H9 (cell line): ENCODE measurements around the gene ABCG1. TPM values are rescaled to one million over a fixed set of nuclear protein-coding genes. Genes with fewer than 3 reads are reported as not detected.

Source experiments
- DNase-seq: peaks from one replicate; pipeline ENCODE4 v3.0.0-alpha.2; 2017
- H2AFZ ChIP-seq: one replicate; pipeline ENCODE4 v1.6.1; 2013; ENCODE audit warnings: mild to moderate bottlenecking, low read length, control low read depth, moderate library complexity
- H2AK5ac ChIP-seq: 2 replicates; pipeline ENCODE4 v1.6.1; 2013; ENCODE audit warnings: low read length, control low read depth, mixed read lengths; ENCODE audit not compliant: insufficient read length
- H2BK120ac ChIP-seq: one replicate; pipeline ENCODE4 v1.6.1; 2013; ENCODE audit warnings: low read depth, mild to moderate bottlenecking, low read length, control low read depth, inconsistent platforms; ENCODE audit not compliant: poor library complexity, severe bottlenecking
- H2BK12ac ChIP-seq: 2 replicates; pipeline ENCODE4 v1.6.1; 2013; ENCODE audit warnings: low read length, control low read depth, mixed read lengths, low read depth; ENCODE audit not compliant: insufficient read length
- H2BK15ac ChIP-seq: 2 replicates; pipeline ENCODE4 v1.6.1; 2013; ENCODE audit warnings: low read depth, low read length, control low read depth
- H2BK20ac ChIP-seq: one replicate; pipeline ENCODE4 v1.6.1; 2013; ENCODE audit warnings: low read depth, mild to moderate bottlenecking, low read length, control low read depth, inconsistent platforms; ENCODE audit not compliant: poor library complexity, severe bottlenecking
- H2BK5ac ChIP-seq: 2 replicates; pipeline ENCODE4 v1.6.1; 2013; ENCODE audit warnings: low read length, control low read depth, mixed read lengths; ENCODE audit not compliant: insufficient read length
- H3K14ac ChIP-seq: 2 replicates; pipeline ENCODE4 v1.6.1; 2013; ENCODE audit warnings: low read length, control low read depth; ENCODE audit not compliant: insufficient read depth
- H3K18ac ChIP-seq: 2 replicates; pipeline ENCODE4 v1.6.1; 2013; ENCODE audit warnings: low read depth, mild to moderate bottlenecking, mixed read lengths, low read length, control low read depth; ENCODE audit not compliant: insufficient read length
- H3K23ac ChIP-seq: 2 replicates; pipeline ENCODE4 v1.6.1; 2013; ENCODE audit warnings: low read length, control low read depth, mixed read lengths, low read depth; ENCODE audit not compliant: insufficient read length
- H3K23me2 ChIP-seq: 2 replicates; pipeline ENCODE4 v1.6.1; 2013; ENCODE audit warnings: low read depth, mild to moderate bottlenecking, mixed read lengths, low read length, control low read depth; ENCODE audit not compliant: insufficient read length, poor library complexity, severe bottlenecking
- H3K27ac ChIP-seq: 2 replicates; pipeline ENCODE4 v1.5.1; 2013; ENCODE audit warnings: low read length, control low read depth, mixed read lengths, low read depth; ENCODE audit not compliant: insufficient read length
- H3K27me3 ChIP-seq: 2 replicates; pipeline ENCODE4 v1.6.1; 2013; ENCODE audit warnings: low read length, control low read depth, inconsistent platforms; ENCODE audit not compliant: insufficient read depth
- H3K4ac ChIP-seq: 2 replicates; pipeline ENCODE4 v1.6.1; 2013; ENCODE audit warnings: low read depth, mild to moderate bottlenecking, control low read depth, inconsistent platforms, low read length, moderate library complexity
- H3K4me1 ChIP-seq: 2 replicates; pipeline ENCODE4 v1.6.1; 2013; ENCODE audit warnings: low read length, control low read depth, inconsistent platforms; ENCODE audit not compliant: insufficient read depth
- H3K4me2 ChIP-seq: 2 replicates; pipeline ENCODE4 v1.6.1; 2013; ENCODE audit warnings: low read length, control low read depth, mixed read lengths; ENCODE audit not compliant: insufficient read length, insufficient read depth
- H3K56ac ChIP-seq: 2 replicates; pipeline ENCODE4 v1.6.1; 2013; ENCODE audit warnings: low read depth, mild to moderate bottlenecking, mixed read lengths, low read length, control low read depth; ENCODE audit not compliant: insufficient read length
- H3K79me1 ChIP-seq: 2 replicates; pipeline ENCODE4 v1.6.1; 2013; ENCODE audit warnings: low read depth, mild to moderate bottlenecking, moderate library complexity, low read length, control low read depth, inconsistent platforms; ENCODE audit not compliant: insufficient read depth, poor library complexity, severe bottlenecking
- H3K79me2 ChIP-seq: 2 replicates; pipeline ENCODE4 v1.6.1; 2013; ENCODE audit warnings: low read length, control low read depth, inconsistent platforms; ENCODE audit not compliant: insufficient read depth
- H3K9ac ChIP-seq: 2 replicates; pipeline ENCODE4 v1.6.1; 2013; ENCODE audit warnings: low read length, control low read depth, mixed read lengths; ENCODE audit not compliant: insufficient read length; ENCODE audit errors: extremely low read depth
- H3K9me3 ChIP-seq: one replicate; pipeline ENCODE4 v1.6.1; 2013; ENCODE audit warnings: low read depth, low read length, inconsistent platforms; ENCODE audit not compliant: control insufficient read depth
- H3T11ph ChIP-seq: one replicate; pipeline ENCODE4 v1.6.1; 2013; ENCODE audit warnings: mild to moderate bottlenecking, low read length, control low read depth, inconsistent platforms
- H4K20me1 ChIP-seq: one replicate; pipeline ENCODE4 v1.6.1; 2013; ENCODE audit not compliant: control insufficient read depth, insufficient read length, insufficient read depth
- H4K5ac ChIP-seq: 2 replicates; pipeline ENCODE4 v1.6.1; 2013; ENCODE audit warnings: low read depth, mild to moderate bottlenecking, mixed read lengths, low read length, control low read depth; ENCODE audit not compliant: insufficient read length
- H4K8ac ChIP-seq: replicated peaks from 2 replicates; pipeline ENCODE4 v1.6.1; 2013; ENCODE audit warnings: low read length, control low read depth, mixed read lengths, low read depth; ENCODE audit not compliant: insufficient read length
- H4K91ac ChIP-seq: 2 replicates; pipeline ENCODE4 v1.6.1; 2013; ENCODE audit warnings: low read depth, mild to moderate bottlenecking, moderate library complexity, mixed read lengths, low read length, control low read depth; ENCODE audit not compliant: insufficient read length
- H3K27ac Mint-ChIP-seq, 3 experiments: 2 replicates in 2 of 3; 3 replicates in 1 of 3; pipeline ENCODE4 v1.8.0; 2020 to 2021; ENCODE audit warnings: mixed read lengths in 3 of 3, mild to moderate bottlenecking in 1 of 3, moderate library complexity in 1 of 3
- H3K27me3 Mint-ChIP-seq: 2 replicates; pipeline ENCODE4 v1.8.0; 2021; ENCODE audit warnings: low read depth, mild to moderate bottlenecking, moderate library complexity, mixed read lengths
- H3K36me3 Mint-ChIP-seq, 3 experiments: 2 replicates in 2 of 3; 3 replicates in 1 of 3; pipeline ENCODE4 v1.8.0; 2020 to 2021; ENCODE audit warnings: low read depth in 3 of 3, mixed read lengths in 3 of 3; ENCODE audit not compliant: insufficient read depth in 1 of 3
- H3K4me1 Mint-ChIP-seq, 2 experiments: 2 replicates each; pipeline ENCODE4 v1.8.0; 2020; ENCODE audit warnings: mixed read lengths in 2 of 2
- H3K4me3 Mint-ChIP-seq, 2 experiments: 2 replicates in 1 of 2; 3 replicates in 1 of 2; pipeline ENCODE4 v1.8.0; 2020 to 2021; ENCODE audit warnings: mild to moderate bottlenecking in 2 of 2, mixed read lengths in 2 of 2, moderate library complexity in 1 of 2
- H3K9me3 Mint-ChIP-seq, 2 experiments: 2 replicates in 1 of 2; 3 replicates in 1 of 2; pipeline ENCODE4 v1.8.0; 2020; ENCODE audit warnings: mild to moderate bottlenecking in 2 of 2, mixed read lengths in 2 of 2, moderate library complexity in 1 of 2
- WGBS: extraction: QIAGEN DNeasy Blood & Tissue Kit; methylation state at CpG from one replicate; pipeline ENCODE4 v1.1.7; 2013; ENCODE audit warnings: missing lambda C conversion rate, low lambda C conversion rate, mixed read lengths; ENCODE audit not compliant: insufficient read length; ENCODE audit errors: extremely low coverage; 5-methylcytosine and 5-hydroxymethylcytosine counted together
- total RNA-seq: library from RNA; stranded (reverse); gene quantifications from 2 replicates; pipeline ENCODE4 v1.2.1, GENCODE V29; 2021
- TF ChIP-seq, protein P1 (sequence below): fragments of 200-600 bp; sonication (generic); conservative IDR thresholded peaks from 3 replicates; pipeline ENCODE4 v1.8.0; 2021; ENCODE audit warnings: antibody characterized with exemption, mild to moderate bottlenecking

Gene ABCG1
- total RNA-seq, 1 experiment from 2014 or later: 0.83 TPM

DNA sequence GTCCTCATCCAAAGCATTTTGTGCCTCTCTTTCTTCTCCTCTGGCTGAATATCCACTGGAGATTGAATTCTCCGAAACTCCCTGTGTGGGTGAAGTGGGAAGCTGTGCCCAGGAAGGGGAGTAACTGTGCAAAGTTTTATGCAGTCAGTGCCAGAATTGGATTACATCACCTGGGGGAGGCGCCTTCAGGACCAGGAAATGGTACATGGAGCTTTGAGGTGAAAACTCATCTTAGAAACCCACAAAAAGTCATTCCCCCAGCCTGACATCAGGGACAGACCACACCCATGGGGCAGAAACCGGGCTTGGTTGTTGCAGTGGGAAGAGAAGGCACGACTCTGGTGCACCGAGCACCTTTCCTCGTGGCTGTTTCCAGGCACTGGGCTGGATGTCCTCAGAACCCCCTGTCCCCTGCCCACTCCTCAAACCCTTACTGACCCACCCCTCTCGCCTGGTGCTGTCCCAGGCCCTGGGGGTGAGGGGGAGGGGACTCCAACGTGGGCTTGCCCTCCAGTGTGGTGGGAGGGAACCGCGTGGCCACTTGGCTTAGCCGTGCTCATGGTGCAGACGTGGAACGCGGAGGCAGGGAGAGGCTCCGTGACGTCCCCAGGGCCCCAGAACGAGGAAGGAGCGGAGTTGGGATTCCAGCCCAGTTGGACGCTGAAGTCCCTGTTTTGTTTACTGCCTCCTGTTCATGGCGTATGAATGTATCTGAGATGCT is 80.5 kb downstream of the ABCG1 start:
- Histone ChIP-seq H2AK5ac (no peak overlapping the region), H3K9ac (no peak overlapping the region), H3K9me3 (no peaks in the 10 kb centered on the region), H3K79me1 (no peaks in the 10 kb centered on the region), H2BK20ac (no peak overlapping the region), H3K18ac (no peak overlapping the region), H2BK120ac (no peak overlapping the region), H3K4me1 (no peaks in the 10 kb centered on the region), H4K91ac (no peak overlapping the region), H3K4me2 (no peak overlapping the region), H2BK15ac (no peak overlapping the region), H3K27me3 (no peaks in the 10 kb centered on the region), H3K4ac (no peak overlapping the region), H2BK12ac (no peak overlapping the region), H3K56ac (no peak overlapping the region), H3K23ac (no peak overlapping the region), H3K27ac (no peak overlapping the region), H3K23me2 (no peaks in the 10 kb centered on the region), H2AFZ (no peak overlapping the region), H3K14ac (no peak overlapping the region; the same call in 1 of the 2 replicates), H2BK5ac (no peak overlapping the region), H4K20me1 (no peaks in the 10 kb centered on the region), H4K8ac (no peak overlapping the region), H3K79me2 (no peaks in the 10 kb centered on the region), H3T11ph (no peak overlapping the region), H4K5ac (no peak overlapping the region)
- Mint-ChIP-seq H3K27me3 (peaks cover 7% of the 10 kb centered on the region), H3K36me3 (no peaks in the 10 kb centered on the region), H3K4me1 (peaks cover 16 to 20% of the 10 kb centered on the region in 2 experiments), H3K9me3 (no peaks in the 10 kb centered on the region), H3K4me3 (no peak overlapping the region), H3K27ac (no peak overlapping the region)
- DNase-seq: no peak
- TF ChIP-seq, protein P1, sequence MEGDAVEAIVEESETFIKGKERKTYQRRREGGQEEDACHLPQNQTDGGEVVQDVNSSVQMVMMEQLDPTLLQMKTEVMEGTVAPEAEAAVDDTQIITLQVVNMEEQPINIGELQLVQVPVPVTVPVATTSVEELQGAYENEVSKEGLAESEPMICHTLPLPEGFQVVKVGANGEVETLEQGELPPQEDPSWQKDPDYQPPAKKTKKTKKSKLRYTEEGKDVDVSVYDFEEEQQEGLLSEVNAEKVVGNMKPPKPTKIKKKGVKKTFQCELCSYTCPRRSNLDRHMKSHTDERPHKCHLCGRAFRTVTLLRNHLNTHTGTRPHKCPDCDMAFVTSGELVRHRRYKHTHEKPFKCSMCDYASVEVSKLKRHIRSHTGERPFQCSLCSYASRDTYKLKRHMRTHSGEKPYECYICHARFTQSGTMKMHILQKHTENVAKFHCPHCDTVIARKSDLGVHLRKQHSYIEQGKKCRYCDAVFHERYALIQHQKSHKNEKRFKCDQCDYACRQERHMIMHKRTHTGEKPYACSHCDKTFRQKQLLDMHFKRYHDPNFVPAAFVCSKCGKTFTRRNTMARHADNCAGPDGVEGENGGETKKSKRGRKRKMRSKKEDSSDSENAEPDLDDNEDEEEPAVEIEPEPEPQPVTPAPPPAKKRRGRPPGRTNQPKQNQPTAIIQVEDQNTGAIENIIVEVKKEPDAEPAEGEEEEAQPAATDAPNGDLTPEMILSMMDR: no peak
- no CpG with 5 or more reads among the region's 20 CpGs for WGBS
